COR-L47 (cell line): ENCODE data around the gene CORO2B.

ENCODE experiments used
- DNase-seq: peaks from one replicate; lab custom pipeline; 2025; lab: John Stamatoyannopoulos, UW

The CORO2B gene

DNA sequence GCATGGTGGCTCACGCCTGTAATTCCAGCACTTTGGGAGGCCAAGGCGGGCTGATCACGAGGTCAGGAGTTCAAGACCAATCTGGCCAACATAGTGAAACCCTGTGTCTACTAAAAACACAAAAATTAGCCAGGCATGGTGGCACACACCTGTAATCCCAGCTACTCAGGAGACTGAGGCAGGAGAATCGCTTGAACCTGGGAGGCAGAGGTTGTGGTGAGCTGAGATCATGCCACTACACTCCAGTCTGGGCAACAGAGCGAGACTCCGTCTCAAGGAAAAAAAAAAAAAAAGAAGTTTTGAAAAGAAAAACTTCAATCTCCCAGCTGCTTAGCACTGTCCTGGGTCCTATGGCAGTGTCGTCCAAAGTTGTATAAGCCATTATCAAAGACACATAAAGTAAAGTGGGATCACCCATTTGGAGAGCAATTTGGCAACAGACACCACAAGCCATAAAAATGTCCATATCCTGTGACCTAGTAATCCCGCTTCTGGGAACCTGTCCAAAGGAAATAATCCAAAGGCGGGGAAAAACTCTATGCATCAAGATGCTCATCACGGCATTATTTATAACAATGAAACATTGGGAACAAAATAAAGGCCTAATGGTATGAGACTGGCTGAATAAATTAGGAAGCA, 26.2 kb downstream of the CORO2B start:
- peak; percentile 89 for DNase-seq

DNA sequence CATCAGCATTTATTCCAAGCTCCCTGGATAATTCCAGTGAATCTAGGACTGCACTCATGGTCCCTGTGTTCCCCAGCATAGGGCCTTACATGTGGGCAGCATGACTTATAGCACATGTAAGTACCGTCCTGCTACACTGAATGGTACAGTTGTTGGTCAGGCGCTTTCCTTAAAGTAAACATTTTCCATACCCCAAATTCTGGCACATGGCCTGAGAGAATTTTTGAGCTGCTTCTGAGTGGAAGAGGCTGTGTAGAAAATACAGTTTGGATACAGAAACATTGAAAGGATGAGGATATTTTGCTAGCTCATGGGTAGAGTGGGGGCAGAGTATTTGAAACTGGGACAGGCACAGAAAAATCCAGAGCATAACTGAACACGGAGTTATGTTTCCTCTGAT, 27.6 kb downstream of the CORO2B start:
- no peak for DNase-seq

DNA sequence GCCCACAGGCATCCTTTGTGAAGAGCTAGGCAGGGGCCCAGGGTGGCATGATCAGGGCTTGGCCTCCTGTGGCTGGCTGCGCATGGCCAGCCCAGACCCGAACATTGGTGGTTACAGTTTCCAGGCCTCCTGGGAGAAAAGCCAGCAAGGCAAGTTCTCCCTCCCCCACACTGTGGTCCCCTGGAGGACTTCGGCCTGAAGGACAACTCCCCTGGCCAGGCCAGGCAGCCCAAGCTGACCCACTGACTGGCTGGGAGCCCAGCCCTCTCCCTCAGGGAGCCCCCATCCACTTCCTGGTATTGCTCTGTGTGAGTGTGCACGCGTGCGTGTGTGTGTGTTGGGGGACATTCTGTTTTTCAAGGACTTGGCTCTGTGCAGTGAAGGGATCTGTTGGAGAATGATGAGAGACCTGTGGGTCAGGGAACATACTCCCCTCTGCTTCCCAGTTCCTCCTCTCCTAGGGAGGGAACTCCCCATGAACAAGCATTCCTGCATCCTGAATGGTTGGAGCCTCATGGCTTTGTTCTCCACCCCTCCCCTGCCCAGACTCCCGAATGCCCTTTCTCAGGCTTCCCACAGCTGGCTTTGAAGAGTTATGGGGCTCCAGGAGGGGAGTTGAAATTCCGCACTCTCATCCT, 29.5 kb downstream of the CORO2B start:
- no peak for DNase-seq

DNA sequence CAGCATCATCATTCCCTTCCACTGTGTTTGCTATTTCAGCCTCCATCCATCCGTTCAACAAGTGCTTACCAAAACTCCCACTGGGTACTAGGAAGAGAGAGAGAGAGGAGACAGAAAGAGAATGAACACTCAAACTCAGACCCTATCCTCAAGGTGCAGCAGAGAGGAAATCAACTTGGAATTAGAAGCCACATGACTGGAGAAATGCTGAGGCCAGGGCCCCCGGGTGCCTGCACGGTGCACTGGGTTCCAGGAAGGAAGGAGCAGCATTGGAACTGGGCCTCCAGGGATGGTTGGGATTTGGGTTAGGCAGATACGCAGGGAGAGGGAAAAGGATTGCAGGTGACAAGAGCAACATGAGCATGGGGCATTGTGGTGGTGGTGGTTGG, 30.0 kb downstream of the CORO2B start:
- no peak for DNase-seq

DNA sequence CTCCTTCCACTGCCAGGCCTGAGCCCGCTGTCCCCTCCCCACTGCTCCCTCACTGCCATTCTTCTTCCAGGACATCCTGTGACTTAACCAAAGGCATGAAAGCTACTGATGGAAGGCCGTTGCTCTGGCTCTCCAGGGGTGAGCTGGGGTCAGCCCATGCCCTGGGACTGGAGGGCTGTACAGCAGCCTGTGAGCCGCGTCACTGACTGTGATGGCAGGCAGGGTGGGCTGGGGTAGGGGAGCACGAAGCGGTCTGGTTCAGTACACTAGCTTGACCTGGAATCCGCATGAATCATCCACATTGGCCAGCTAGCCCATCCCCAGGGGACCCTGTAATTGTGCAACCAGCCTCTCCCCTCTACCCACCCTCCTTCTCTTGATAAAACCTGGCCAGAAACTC, 30.8 kb downstream of the CORO2B start:
- no peak for DNase-seq

DNA sequence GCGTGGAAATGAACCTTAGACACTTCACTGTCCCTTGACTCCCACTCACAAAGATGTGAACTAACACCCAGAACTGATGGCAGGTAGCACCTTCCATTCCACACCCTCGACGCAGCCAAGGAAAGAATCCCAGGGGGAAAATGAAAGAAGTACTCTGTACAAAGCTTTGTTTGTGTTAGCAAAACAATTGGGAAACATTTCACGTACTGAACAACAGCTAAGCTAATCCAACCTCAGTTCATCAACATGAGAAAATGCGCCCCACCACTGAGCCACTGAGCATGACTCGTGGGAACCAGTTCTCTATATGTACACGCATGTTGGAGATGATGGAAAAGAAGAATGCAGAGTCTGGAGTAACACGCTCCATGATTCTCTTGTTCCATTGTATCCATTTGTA, 32.0 kb downstream of the CORO2B start:
- no peak for DNase-seq

DNA sequence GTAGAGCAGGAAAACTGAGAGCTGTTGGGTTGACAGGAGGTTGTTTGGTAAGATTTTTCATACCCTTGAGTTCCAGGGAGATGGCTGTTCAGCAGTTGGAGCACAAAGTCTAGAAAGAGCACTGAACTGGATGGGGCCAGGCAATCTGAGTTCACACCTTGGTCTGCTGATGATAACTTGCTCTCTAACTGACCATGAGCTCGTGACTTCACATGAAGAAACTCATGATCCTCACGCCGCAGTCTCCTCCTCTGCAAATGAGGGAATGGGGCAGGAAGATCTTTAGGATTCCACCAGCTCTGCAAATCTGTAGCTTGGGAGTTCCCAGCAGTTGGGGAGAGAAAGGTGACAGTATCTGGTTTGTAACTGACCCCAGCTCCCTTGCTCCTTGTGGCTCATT, 33.7 kb downstream of the CORO2B start:
- no peak for DNase-seq

DNA sequence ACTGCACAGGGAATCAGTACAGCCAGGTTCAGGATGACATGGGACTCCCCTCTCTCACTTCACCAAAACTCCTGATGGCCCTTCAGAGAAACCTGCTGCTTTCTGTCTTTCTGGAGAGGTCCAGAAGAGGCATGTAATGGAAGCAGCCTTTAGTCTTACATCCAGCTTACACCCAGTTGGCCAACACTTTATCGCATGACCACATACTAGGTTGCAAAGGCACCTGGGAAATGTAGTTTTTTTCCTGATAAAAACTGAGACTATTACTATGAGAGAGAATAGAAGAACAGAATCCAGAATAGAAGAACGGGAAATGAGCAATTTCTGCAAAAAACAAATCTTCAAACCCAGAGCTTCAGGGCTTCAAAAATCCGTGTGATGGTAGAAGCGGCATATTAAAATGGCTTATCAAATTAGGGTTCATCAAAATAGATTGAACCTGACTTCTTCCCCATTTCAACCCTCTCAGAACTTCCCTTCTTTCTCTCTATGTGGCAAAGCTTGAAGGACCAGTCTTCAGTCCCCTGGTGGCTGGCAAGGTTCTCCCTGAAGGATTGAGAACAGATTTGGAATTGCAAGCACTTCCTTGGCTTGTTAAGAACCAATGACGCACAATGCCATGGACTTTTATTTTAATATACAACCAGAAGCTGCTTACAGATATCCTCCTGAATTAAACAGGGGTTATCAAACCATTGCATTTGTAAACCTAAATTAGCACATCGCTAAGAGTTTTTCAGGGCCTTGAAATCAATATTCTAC, 34.4 kb downstream of the CORO2B start:
- no peak for DNase-seq

DNA sequence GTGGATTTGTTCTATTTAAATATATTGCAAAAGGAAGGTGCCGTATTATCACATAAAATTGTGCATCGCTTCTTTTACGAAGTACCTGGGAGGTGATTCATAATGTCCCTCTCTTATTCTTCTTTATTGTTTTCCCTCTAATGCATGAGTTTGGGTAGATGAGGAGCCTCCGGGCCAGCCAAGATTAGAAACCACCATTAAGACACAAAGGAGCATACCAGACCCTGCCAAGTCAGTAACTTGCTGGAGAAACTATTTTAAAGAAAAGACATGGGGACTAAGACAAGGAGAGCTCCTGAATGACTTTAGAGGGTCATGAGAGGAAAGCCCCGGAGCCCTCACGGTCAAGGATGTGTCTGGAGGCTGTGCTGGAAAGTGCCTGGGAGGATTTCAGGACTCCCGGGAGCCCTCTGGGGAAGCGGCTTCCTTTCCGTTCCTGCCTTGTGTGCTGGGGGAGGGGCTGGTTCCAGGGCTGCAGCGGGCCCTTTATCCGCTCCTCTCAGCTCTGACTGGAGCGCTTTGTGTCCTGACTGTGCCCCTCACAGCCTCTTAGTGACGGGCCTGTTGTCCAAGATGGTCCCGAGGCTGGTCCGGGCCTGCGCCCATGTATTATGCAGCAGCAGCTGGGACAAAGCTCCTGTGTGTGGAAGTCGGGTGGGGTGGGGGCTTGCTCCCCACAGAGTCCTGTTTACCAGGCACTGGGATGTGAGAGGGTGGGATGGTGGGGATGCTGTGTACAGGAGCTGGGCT, 35.7 kb downstream of the CORO2B start:
- no peak for DNase-seq

DNA sequence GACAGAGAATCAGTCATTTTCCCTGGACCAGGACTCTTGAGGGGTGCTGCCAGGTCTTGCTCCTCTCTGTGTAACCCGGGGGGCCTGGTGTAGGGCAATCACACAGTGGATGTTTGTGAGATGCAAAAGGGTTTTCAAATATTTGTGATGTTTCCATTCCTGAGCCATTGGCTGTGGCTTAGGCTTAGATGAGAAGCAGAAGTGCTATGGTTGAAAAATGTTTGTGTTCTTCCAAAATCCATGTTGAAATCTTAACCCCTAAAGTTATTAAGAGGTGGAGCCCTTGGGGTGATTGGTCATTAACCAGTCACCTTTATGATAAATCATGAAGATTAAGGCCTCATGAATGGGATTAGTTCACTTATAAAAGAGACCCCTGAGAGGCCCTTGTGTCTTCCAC, 36.5 kb downstream of the CORO2B start:
- DNase-seq, result no peak

DNA sequence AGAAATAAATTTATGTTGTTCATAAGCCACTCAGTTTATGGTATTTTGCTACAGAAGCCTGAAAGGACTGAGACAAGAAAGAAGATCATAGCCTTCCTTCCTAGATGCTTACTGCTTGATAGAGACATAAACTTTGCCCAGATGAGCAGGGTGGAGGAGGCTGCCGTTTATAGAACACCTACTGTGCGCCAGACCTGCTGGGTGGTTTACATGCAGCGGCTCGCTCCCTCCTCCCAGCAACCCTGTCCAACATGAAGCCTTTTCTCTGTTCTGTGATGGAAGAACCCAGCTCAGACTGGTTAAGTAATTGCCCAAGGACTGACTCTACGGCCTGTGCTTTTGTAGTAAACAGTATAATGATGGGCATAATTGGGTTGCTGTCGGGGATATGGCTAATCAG, 37.0 kb downstream of the CORO2B start:
- peak; percentile 36 for DNase-seq

DNA sequence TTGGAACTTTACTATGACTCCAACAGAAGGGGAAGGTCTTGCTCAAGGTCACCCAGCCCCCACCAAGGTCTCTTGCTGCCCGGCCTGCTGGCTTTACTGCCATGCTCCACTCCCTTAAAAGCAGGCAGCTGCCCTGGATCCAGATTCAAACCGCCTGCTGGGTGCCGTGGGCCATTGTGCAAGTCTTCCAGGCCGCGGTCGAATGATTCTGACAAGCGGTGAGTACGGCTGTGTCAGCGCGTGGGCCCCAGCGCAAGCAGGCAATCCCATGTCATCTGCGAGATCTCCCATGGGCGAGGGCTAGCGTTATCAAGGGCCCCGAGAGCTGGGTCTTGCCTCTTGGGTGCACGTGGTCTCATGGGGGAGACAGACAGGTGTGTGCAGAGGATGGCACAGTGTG, 37.6 kb downstream of the CORO2B start:
- no peak for DNase-seq

DNA sequence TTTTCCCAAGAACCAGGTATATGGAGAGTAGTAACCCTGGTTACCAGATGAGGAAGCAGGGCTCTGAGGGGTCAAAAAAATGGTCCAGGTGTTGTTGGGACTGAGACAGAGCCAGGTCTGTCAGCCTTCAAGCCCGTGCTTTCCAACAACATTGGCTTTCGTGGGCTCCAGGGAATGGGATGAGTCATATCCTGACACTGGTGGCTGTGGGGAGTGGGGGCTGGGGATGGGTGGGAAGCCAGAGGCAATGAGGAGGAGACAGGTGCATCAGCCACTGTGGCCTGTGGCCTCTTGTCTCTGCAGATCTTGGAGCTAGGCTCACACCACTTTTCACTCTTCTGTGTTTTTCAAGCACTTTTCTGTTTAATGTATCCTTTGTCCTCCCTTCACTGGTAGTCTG, 38.2 kb downstream of the CORO2B start:
- no peak for DNase-seq

DNA sequence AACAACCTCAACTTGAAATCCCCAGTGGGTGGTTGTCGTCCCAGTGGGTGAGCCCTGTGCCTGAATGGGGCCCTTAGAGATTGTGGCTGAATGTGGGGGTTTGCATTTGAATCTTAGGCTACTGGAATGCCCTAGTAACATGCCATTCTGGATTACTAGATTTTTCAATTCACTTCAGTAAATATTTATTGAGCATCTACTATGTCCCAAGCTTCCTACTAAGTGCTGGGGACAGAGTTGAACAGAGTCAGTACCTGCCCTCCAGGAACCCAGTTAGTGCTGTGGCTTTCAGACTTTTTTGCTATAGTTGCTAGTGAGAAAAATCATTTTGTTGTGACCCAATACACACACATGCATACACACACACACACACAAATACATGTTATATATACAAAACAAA, 39.0 kb downstream of the CORO2B start:
- no peak for DNase-seq

DNA sequence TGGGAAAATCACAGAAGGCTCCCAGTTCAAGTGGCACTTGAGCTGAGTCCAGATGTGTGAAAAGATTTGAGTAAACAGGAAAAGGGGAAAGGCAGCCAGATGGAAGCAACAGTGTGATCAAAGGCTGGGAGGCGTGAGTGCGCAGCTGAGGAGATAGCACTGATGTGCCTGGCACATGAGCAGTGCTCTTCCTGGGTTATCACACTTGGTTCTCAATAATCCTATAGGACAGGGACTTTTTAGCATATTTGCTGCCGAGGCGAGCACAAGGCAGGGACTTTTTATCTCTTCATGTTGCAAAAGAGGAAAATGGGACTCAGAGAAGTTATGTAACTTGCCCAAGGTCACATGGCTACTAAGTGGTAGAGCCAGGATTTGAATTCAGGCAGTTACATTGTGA, 39.6 kb downstream of the CORO2B start:
- no peak for DNase-seq

DNA sequence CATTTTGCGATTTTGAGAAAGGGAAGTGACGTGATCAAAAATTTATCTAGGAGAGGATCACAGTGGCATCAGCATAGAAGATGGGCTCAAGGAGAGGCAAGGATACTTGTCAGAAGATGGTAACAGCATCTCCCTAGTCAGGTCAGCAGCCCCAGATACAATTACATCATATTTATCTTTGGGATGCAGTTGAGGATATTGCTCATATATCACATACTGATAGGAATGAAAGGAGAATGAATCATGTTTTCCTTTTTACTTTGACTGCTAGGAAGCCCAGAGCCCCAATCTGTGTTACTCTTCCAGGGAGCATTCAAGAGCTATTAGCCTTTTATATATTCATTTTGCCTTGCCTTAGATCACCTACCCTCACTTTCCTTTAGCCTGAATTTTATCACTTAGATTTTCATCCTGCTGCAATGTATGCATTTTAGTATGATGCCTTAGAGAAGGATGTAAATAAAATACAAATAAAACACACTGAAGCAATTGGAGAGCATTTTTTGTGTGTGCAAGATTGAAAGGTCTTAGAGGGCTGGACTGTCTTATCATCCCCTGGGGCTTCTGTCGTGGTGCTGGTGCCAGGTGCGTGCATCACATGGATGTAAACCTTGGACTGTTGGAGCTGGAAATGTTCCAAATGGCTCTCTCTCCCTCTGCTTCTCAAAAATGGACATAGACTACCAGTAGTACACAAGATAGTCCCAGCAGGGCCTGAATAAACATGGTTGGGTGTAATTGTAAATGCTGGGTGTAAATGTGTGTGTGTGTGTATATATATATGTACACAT, 40.3 kb downstream of the CORO2B start:
- peak; percentile 81 for DNase-seq

DNA sequence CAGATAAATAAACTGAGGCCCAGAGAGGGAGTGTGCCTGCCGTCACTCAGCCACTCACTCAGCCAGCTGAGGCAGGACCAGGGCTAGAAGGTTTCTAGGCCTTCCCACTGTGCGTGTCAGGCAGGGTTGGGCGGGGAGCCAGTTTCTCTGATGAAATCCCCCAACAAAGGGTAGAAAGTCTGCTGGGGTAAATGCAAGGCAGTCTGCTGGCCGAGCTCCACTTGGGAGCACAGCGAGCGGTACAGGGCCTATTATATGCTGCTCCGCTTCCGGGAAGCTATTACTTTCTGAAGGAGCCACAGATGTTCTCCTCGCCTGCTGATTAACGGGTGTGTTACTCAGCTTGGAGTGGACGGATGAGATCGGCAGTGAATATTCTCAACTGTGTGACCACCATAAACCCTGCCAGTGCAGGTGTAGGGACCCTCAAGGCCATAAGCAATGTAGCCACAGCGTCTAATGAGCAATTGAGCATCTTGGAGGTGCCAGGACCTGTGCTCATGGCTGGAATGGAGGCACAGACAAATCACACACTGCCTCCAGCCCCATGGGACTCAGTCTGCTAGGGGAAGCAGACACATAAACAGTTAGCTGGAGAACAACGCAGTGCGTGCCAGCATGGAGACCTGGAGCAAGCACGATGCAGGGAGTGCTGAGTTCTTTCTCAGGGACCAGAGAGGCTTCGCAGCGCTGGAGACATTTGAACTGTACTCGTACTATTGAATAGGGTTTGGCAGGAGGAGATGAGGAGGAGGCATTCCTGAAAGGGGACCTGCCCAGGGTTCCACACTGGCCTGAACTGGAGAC, 42.1 kb downstream of the CORO2B start:
- DNase-seq, result peak; percentile 99

DNA sequence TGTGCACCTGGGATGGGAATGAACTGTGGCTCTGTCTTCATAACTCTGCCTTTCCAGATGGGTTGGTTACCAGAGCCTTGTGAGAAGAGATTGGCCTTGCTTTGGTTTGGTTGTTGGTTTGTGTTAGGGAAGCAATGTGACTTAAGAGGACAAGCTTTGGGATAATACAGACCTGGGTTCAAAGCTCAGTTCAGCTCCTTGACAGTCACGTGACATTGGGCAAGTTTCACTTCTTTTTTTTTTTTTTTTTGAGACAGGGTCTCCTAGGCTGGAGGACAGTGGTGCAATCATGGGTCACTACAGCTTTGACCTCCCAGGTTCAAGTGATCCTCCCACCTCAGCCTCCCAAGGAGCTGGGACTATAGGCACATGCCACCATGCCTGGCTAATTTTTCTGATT, 42.7 kb downstream of the CORO2B start:
- no peak for DNase-seq

DNA sequence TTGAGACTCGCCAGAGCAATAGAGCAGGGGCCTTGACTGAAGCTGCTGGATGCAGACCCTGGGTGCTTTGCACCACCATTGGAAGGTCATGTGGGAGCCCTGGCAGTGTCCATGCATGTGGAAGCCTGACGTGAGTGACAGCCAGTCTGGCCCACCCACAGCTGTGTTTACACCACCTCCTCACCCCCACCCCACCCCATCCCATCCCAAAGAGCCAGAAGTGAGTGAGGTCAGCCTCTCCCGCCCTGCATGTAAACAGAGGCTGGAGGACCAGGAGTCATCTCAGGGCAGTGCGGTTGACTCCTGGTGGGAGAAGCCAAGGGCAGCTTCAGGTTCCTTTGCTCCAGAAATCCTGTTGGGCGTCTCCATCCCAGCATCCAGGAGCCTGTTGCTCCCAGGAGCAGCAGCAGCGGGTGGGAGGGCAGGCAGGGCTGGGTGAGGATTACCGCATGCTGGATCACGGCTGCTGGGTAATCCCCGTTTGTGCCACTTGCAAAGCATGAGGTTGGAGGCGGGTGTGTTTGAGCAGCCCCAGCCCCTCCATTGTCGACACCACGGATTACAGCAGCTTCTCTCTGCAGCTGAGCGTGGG, 44.6 kb downstream of the CORO2B start:
- no peak for DNase-seq

DNA sequence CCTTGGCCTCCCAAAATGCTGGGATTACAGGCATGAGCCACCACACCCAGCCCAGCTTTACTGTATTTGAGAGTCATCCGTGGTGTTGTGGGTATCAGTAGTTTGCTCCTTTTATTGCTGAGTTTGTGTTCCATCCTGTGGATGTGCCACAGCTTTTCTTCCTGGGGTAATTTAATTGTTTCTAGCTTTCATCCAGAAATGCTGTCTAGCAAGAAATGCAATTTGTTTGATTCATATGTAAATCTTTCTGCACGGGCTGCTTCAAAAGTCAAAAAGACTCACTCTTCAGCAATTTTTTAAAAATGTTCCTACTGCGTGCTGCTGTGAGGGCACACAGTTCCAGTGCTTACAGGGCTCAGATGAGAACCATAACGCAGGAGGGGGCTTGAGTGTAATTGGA, 47.1 kb downstream of the CORO2B start:
- DNase-seq, result no peak

DNA sequence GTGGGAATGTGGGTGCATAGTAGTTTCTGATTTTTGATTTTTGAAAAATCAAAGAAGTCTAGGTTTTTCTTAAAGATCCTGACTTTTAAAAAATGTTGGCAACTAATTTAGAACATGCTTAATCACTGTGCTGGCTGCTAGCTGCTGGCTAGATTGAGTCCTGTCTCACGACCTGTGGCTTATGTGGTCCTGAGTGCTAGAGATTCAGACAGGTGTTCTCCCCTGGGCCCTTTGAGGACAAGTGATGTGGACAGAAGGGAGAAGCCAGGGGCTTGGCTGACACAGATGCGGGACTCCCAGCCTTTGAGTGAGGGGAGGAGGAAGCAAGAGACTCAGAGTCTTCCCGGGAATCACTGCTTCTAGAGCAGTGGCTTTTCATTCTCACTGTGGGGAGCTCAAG, 47.5 kb downstream of the CORO2B start:
- DNase-seq, result no peak
